Tibial artery (tissue), 4 donors: ENCODE data around the gene ZBTB22.
A peak's percentile ranks its signal among the peaks of the same experiment; 100 is the strongest.

ENCODE experiments used
- DNase-seq, 2 donors: peaks; one replicate each; pipeline ENCODE4 v3.0.0-alpha.2; 2019
- H3K27ac ChIP-seq, 2 donors: fragments of 200-600 bp; sonication (generic) in 1 of 2; 1 replicate in 1 of 2; 2 replicates in 1 of 2; pipeline ENCODE4 v1.5.1; 2018 to 2019; ENCODE audit warnings: mild to moderate bottlenecking in 1 of 2
- H3K27me3 ChIP-seq, 2 donors: fragments of 200-600 bp; sonication (generic) in 1 of 2; one replicate each; pipeline versions ENCODE4 v1.5.1 to v1.6.0; 2016 to 2019
- H3K36me3 ChIP-seq, 3 donors: fragments of 200-600 bp; sonication (generic) in 2 of 3; one replicate each; pipeline ENCODE4 v1.5.1; 2016 to 2019; ENCODE audit warnings: mild to moderate bottlenecking in 2 of 3
- H3K4me1 ChIP-seq, 4 donors: fragments of 200-600 bp; sonication (generic) in 2 of 4; 1 replicate in 3 of 4; 2 replicates in 1 of 4; pipeline ENCODE4 v1.5.1; 2016 to 2019
- H3K4me3 ChIP-seq, 2 donors: fragments of 200-600 bp; sonication (generic) in 1 of 2; 1 replicate in 1 of 2; 2 replicates in 1 of 2; pipeline ENCODE4 v1.5.1; 2018 to 2019; ENCODE audit warnings: mild to moderate bottlenecking in 2 of 2
- H3K9me3 ChIP-seq, 3 donors: fragments of 200-600 bp; sonication (generic) in 1 of 3; one replicate each; pipeline ENCODE4 v1.5.1; 2016 to 2019
- CTCF ChIP-seq, 2 experiments: fragments of 200-600 bp in 1 of 2; fragments of 450-650 bp in 1 of 2; IDR thresholded peaks; one replicate each; pipeline ENCODE4 v1.5.1; 2017 to 2019; ENCODE audit warnings: antibody characterized with exemption in 2 of 2, mild to moderate bottlenecking in 1 of 2, moderate library complexity in 1 of 2
- intact Hi-C: fragments of 100-400 bp; cut with DNase I; formaldehyde crosslinking; loops from one replicate; pipeline ENCODE4 v1.15.0; 2023; ENCODE audit warnings: low total_unique reads

ZBTB22 gene

GRCh38 chr6:33318426-33319073, 1.0 kb upstream of the ZBTB22 start:
- Histone ChIP-seq H3K9me3 (no peaks in the 10 kb centered on the region), H3K36me3 (peaks cover 14 to 40% (median 27%) of the 10 kb centered on the region in 3 donors), H3K4me3 (peak overlapping the region; percentile 54 to 55), H3K4me1 (peaks cover 0 to 63% (median 61%) of the 10 kb centered on the region in 4 donors), H3K27ac (peak overlapping the region; percentile 77 to 83), H3K27me3 (no peaks in the 10 kb centered on the region)
- TF ChIP-seq CTCF (IDR thresholded peaks at IDR 0.05) = no peak
- DNase-seq = no peak
- intact Hi-C loops = loop anchor here (10.0 kb wide), 1 partner anchor 106 kb away; the partner anchor contains the start of gene SYNGAP1

- H3K36me3 ChIP-seq = peaks cover 14 to 40% (median 27%) of the 10 kb centered on the region in 3 donors
- peak overlapping the region; percentile 54 to 55 for H3K4me3 ChIP-seq
- intact Hi-C loops = loop anchor here (10.0 kb wide), 1 partner anchor 107 kb away; the partner anchor contains the start of gene SYNGAP1
- peak overlapping the region; percentile 77 to 83 for H3K27ac ChIP-seq
- H3K4me1 ChIP-seq = peaks cover 0 to 68% (median 62%) of the 10 kb centered on the region in 4 donors
- H3K27me3 ChIP-seq = no peaks in the 10 kb centered on the region
- DNase-seq = no peak
- TF ChIP-seq CTCF (IDR thresholded peaks at IDR 0.05) = no peak
- H3K9me3 ChIP-seq = no peaks in the 10 kb centered on the region
Measured at GRCh38 chr6:33317419-33317668, 200 bp downstream of the ZBTB22 start.

GRCh38 chr6:33316603-33317418, 733 bp downstream of the ZBTB22 start:
- peak in 1 of 2 donors; percentile 71 for DNase-seq
- peaks cover 14 to 40% (median 27%) of the 10 kb centered on the region in 3 donors for H3K36me3 ChIP-seq
- H3K27ac ChIP-seq = peak overlapping the region; percentile 77 to 83
- H3K4me1 ChIP-seq = peaks cover 0 to 68% (median 62%) of the 10 kb centered on the region in 4 donors
- intact Hi-C loops = loop anchor here (10.0 kb wide), 1 partner anchor 108 kb away; the partner anchor contains the start of gene SYNGAP1
- H3K9me3 ChIP-seq = no peaks in the 10 kb centered on the region
- no peaks in the 10 kb centered on the region for H3K27me3 ChIP-seq
- H3K4me3 ChIP-seq = peak overlapping the region; percentile 54 to 55
- TF ChIP-seq CTCF (IDR thresholded peaks at IDR 0.05) = no peak

GRCh38 chr6:33315793-33316602, 1.5 kb downstream of the ZBTB22 start:
- intact Hi-C loops = loop anchor here (10.0 kb wide), 1 partner anchor 109 kb away; the partner anchor contains the start of gene SYNGAP1
- H3K4me3 ChIP-seq = no peak overlapping the region
- peak overlapping the region; percentile 95 for H3K27ac ChIP-seq
- H3K4me1 ChIP-seq = peaks cover 0 to 68% (median 58%) of the 10 kb centered on the region in 4 donors
- no peaks in the 10 kb centered on the region for H3K27me3 ChIP-seq
- peaks cover 14 to 37% (median 25%) of the 10 kb centered on the region in 3 donors for H3K36me3 ChIP-seq
- DNase-seq = no peak
- no peak for TF ChIP-seq CTCF (IDR thresholded peaks at IDR 0.05)
- H3K9me3 ChIP-seq = no peaks in the 10 kb centered on the region
